ENCODE results near the gene CLEC16A.

CLEC16A gene

GRCh38 chr16:11042191-11042590 is 97.8 kb downstream of the CLEC16A start:
- no peak for DNase-seq (ENCODE audit: low read depth)

- DNase-seq (ENCODE audit: low read depth), result no peak
Observed at GRCh38 chr16:11045441-11045840, 101.1 kb downstream of the CLEC16A start.

GRCh38 chr16:11045846-11046245 is 101.5 kb downstream of the CLEC16A start:
- DNase-seq (ENCODE audit: low read depth), result no peak

GRCh38 chr16:11046382-11046931 is 102.1 kb downstream of the CLEC16A start:
- DNase-seq (ENCODE audit: low read depth), result no peak

GRCh38 chr16:11047057-11047456 is 102.7 kb downstream of the CLEC16A start:
- DNase-seq (ENCODE audit: low read depth), result no peak

GRCh38 chr16:11047939-11048800 is 103.8 kb downstream of the CLEC16A start:
- DNase-seq (ENCODE audit: low read depth), result no peak

GRCh38 chr16:11049396-11050059 is 105.2 kb downstream of the CLEC16A start:
- no peak for DNase-seq (ENCODE audit: low read depth)

GRCh38 chr16:11050536-11050935 is 106.2 kb downstream of the CLEC16A start:
- DNase-seq (ENCODE audit: low read depth), result no peak

GRCh38 chr16:11050944-11051343 is 106.6 kb downstream of the CLEC16A start:
- no peak for DNase-seq (ENCODE audit: low read depth)

- no peak for DNase-seq (ENCODE audit: low read depth)
Observed at GRCh38 chr16:11051430-11051829, 107.1 kb downstream of the CLEC16A start.

- no peak for DNase-seq (ENCODE audit: low read depth)
Observed at GRCh38 chr16:11051879-11052808, 107.8 kb downstream of the CLEC16A start.

GRCh38 chr16:11053916-11054460 is 109.6 kb downstream of the CLEC16A start:
- DNase-seq (ENCODE audit: low read depth), result no peak

- DNase-seq (ENCODE audit: low read depth), result no peak
Observed at GRCh38 chr16:11056090-11056992, 112.0 kb downstream of the CLEC16A start.

- DNase-seq (ENCODE audit: low read depth), result no peak
Observed at GRCh38 chr16:11056993-11057649, 112.8 kb downstream of the CLEC16A start.

GRCh38 chr16:11057711-11058345 is 113.5 kb downstream of the CLEC16A start:
- no peak for DNase-seq (ENCODE audit: low read depth)

GRCh38 chr16:11058832-11059231 is 114.5 kb downstream of the CLEC16A start:
- no peak for DNase-seq (ENCODE audit: low read depth)

- DNase-seq (ENCODE audit: low read depth), result no peak
Observed at GRCh38 chr16:11059588-11059987, 115.2 kb downstream of the CLEC16A start.

GRCh38 chr16:11060364-11060763 is 116.0 kb downstream of the CLEC16A start:
- DNase-seq (ENCODE audit: low read depth), result no peak

- no peak for DNase-seq (ENCODE audit: low read depth)
Observed at GRCh38 chr16:11060842-11061241, 116.5 kb downstream of the CLEC16A start.

Measured in non-pigmented ciliary epithelial cell (primary cell).